GM13977 (cell line): ENCODE data around the gene RCOR2.

Source experiments
- DNase-seq: peaks from one replicate; pipeline ENCODE4 v3.0.0; 2012; ENCODE audit warnings: low spot score
- CTCF ChIP-seq: IDR thresholded peaks from 2 replicates; pipeline ENCODE4 v1.5.1; 2012; ENCODE audit warnings: mild to moderate bottlenecking, control low read depth; ENCODE audit not compliant: insufficient read depth; ENCODE audit errors: extremely low read depth, missing control alignments
- in situ Hi-C: fragments of 300-500 bp; cut with MboI; formaldehyde crosslinking; loops from one replicate; pipeline ENCODE4 v1.12.0; 2022; ENCODE audit warnings: low sequenced_read_pairs, low pct_unique_long_range_greater_than_20kb, mixed read lengths, inconsistent platforms; ENCODE audit not compliant: unreplicated experiment

The RCOR2 gene

GRCh38 chr11:63872800-63873197 is 44.2 kb downstream of the RCOR2 start:
- DNase-seq, result no peak
- in situ Hi-C loops, result no loop called here
- TF ChIP-seq CTCF, result no peak

- peak; percentile 79 for DNase-seq
- in situ Hi-C loops, result no loop called here
- TF ChIP-seq CTCF, result peak; percentile 65
Measured at GRCh38 chr11:63871962-63872799, 44.8 kb downstream of the RCOR2 start.

GRCh38 chr11:63870351-63871140 is 46.4 kb downstream of the RCOR2 start:
- no peak for DNase-seq
- no peak for TF ChIP-seq CTCF
- in situ Hi-C loops, result no loop called here

GRCh38 chr11:63869683-63870082 is 47.3 kb downstream of the RCOR2 start:
- in situ Hi-C loops, result no loop called here
- no peak for DNase-seq
- TF ChIP-seq CTCF, result no peak

- no peak for TF ChIP-seq CTCF
- DNase-seq, result no peak
- in situ Hi-C loops, result no loop called here
Measured at GRCh38 chr11:63869171-63869591, 47.8 kb downstream of the RCOR2 start.

- in situ Hi-C loops, result no loop called here
- TF ChIP-seq CTCF, result no peak
- DNase-seq, result no peak
Measured at GRCh38 chr11:63868399-63869064, 48.4 kb downstream of the RCOR2 start.
